SIG-M5 (cell line): ENCODE data around the gene MAP7D3.
"Not testable (repeated sequence)": the region's sequence is repeated elsewhere in the genome, so short reads cannot be mapped to it uniquely, and the experiment has no call there.

Experiments used
- DNase-seq: peaks from one replicate; lab custom pipeline; 2025; lab: John Stamatoyannopoulos, UW

The MAP7D3 gene

GRCh38 chrX:136250191-136251040 is 784 bp downstream of the MAP7D3 start:
- no peak for DNase-seq

GRCh38 chrX:136246201-136246600 is 5.0 kb downstream of the MAP7D3 start:
- DNase-seq, result no peak

- not testable (repeated sequence) for DNase-seq
Measured at GRCh38 chrX:136237849-136238248, 13.4 kb downstream of the MAP7D3 start.

GRCh38 chrX:136237074-136237473 is 14.1 kb downstream of the MAP7D3 start:
- DNase-seq, result no peak

- DNase-seq, result no peak
Measured at GRCh38 chrX:136228839-136229207, 22.4 kb downstream of the MAP7D3 start.

- no peak for DNase-seq
Measured at GRCh38 chrX:136227948-136228838, 23.0 kb downstream of the MAP7D3 start.

GRCh38 chrX:136227074-136227473 is 24.1 kb downstream of the MAP7D3 start:
- DNase-seq, result no peak

- no peak for DNase-seq
Measured at GRCh38 chrX:136221851-136222513, 29.2 kb downstream of the MAP7D3 start.

GRCh38 chrX:136220951-136221350 is 30.2 kb downstream of the MAP7D3 start:
- no peak for DNase-seq

- DNase-seq, result no peak
Measured at GRCh38 chrX:136220540-136220939, 30.7 kb downstream of the MAP7D3 start.

- no peak for DNase-seq
Measured at GRCh38 chrX:136219893-136220292, 31.3 kb downstream of the MAP7D3 start.

GRCh38 chrX:136215559-136215958 is 35.6 kb downstream of the MAP7D3 start:
- no peak for DNase-seq

- no peak for DNase-seq
Measured at GRCh38 chrX:136214551-136214950, 36.6 kb downstream of the MAP7D3 start.

GRCh38 chrX:136212557-136213111 is 38.6 kb downstream of the MAP7D3 start:
- no peak for DNase-seq

GRCh38 chrX:136211766-136212556 is 39.2 kb downstream of the MAP7D3 start:
- DNase-seq, result no peak

- DNase-seq, result no peak
Measured at GRCh38 chrX:136210806-136211205, 40.4 kb downstream of the MAP7D3 start.

GRCh38 chrX:136210243-136210642 is 41.0 kb downstream of the MAP7D3 start:
- DNase-seq, result no peak

GRCh38 chrX:136209751-136210150 is 41.4 kb downstream of the MAP7D3 start:
- no peak for DNase-seq

GRCh38 chrX:136209016-136209738 is 42.0 kb downstream of the MAP7D3 start:
- no peak for DNase-seq

GRCh38 chrX:136207546-136207945 is 43.7 kb downstream of the MAP7D3 start:
- DNase-seq, result no peak

GRCh38 chrX:136206916-136207315 is 44.3 kb downstream of the MAP7D3 start:
- DNase-seq, result no peak
